A673 (cell line): ENCODE data around the gene CBLL2. TPM values are rescaled to one million over a fixed set of nuclear protein-coding genes. Genes with fewer than 3 reads are reported as not detected.

Experiments
- BruUV-seq: library from RNA; stranded (reverse); fragments of 400-500 nt; replicated peaks from 2 replicates; lab custom pipeline; 2021; lab: Mats Ljungman, UMichigan
- CTCF ChIA-PET: fragments of 300-600 bp; sonication (Branson Sonifier 250); formaldehyde crosslinking; loops from one replicate; lab custom pipeline; 2022; ENCODE audit warnings: antibody characterized with exemption; lab: Charles Lee
- POLR2A ChIA-PET: fragments of 300-600 bp; sonication (Branson Sonifier 250); formaldehyde crosslinking; loops from one replicate; lab custom pipeline; 2022; ENCODE audit warnings: antibody characterized with exemption; ENCODE audit not compliant: low non-redundant PET; lab: Charles Lee
- DNase-seq: peaks from one replicate; pipeline ENCODE4 v3.0.0-alpha.2; 2015; ENCODE audit warnings: low spot score
- H3K27ac ChIP-seq: fragments of 200-600 bp; sonication (generic); 2 replicates; pipeline ENCODE4 v1.5.1; 2016; ENCODE audit warnings: mixed run types, low read depth, mild to moderate bottlenecking, mixed read lengths, antibody characterized with exemption, low read length; ENCODE audit not compliant: poor library complexity, severe bottlenecking
- H3K27me3 ChIP-seq: fragments of 200-600 bp; sonication (generic); replicated peaks from 2 replicates; pipeline ENCODE4 v1.6.1; 2017; ENCODE audit warnings: mixed run types, low read depth, mild to moderate bottlenecking, mixed read lengths, antibody characterized with exemption, low read length; ENCODE audit not compliant: insufficient read depth, poor library complexity
- H3K36me3 ChIP-seq: fragments of 200-600 bp; sonication (generic); 2 replicates; pipeline ENCODE4 v1.6.1; 2016; ENCODE audit warnings: mixed run types, mild to moderate bottlenecking, mixed read lengths, antibody characterized with exemption, low read length; ENCODE audit not compliant: insufficient read depth, poor library complexity, severe bottlenecking
- H3K4me1 ChIP-seq: fragments of 200-600 bp; sonication (generic); 2 replicates; pipeline ENCODE4 v1.6.1; 2017; ENCODE audit warnings: mixed run types, mild to moderate bottlenecking, mixed read lengths, antibody characterized with exemption, low read length; ENCODE audit not compliant: insufficient read depth, poor library complexity, severe bottlenecking
- H3K4me3 ChIP-seq: fragments of 200-600 bp; sonication (generic); 2 replicates; pipeline ENCODE4 v1.5.1; 2016; ENCODE audit warnings: low read depth, mixed run types, mild to moderate bottlenecking, mixed read lengths, low read length; ENCODE audit not compliant: poor library complexity, severe bottlenecking
- H3K9me3 ChIP-seq: fragments of 200-600 bp; sonication (generic); 2 replicates; pipeline ENCODE4 v1.6.1; 2016; ENCODE audit warnings: mixed run types, low read depth, mild to moderate bottlenecking, mixed read lengths, antibody characterized with exemption, low read length; ENCODE audit not compliant: poor library complexity, severe bottlenecking
- CTCF ChIP-seq: fragments of 300-800, 200-600 bp; sonication (generic); conservative IDR thresholded peaks from 2 replicates; pipeline ENCODE4 v1.5.1; 2017; ENCODE audit warnings: low read depth, mild to moderate bottlenecking, antibody characterized with exemption, low read length, moderate library complexity, mixed read lengths
- EZH2 ChIP-seq: fragments of 200-600 bp; sonication (generic); IDR thresholded peaks from 2 replicates; pipeline ENCODE4 v1.6.1; 2017; ENCODE audit warnings: borderline replicate concordance, low read depth, mild to moderate bottlenecking, mixed read lengths, antibody characterized with exemption, low read length; ENCODE audit not compliant: poor library complexity, severe bottlenecking
- intact Hi-C: fragments of 100-400 bp; cut with micrococcal nuclease; formaldehyde crosslinking; loops from one replicate; pipeline ENCODE4 v1.10.0; 2022; ENCODE audit not compliant: unreplicated experiment
- total RNA-seq: library from RNA; stranded (reverse); gene quantifications from 2 replicates; pipeline ENCODE4 v1.2.3, GENCODE V29; 2021

The CBLL2 gene
- total RNA-seq, 1 experiment from 2014 or later, result not detected

- no peaks in the 10 kb centered on the region for H3K27me3 ChIP-seq
- peaks cover 16% of the 10 kb centered on the region for H3K4me1 ChIP-seq
- intact Hi-C loops, result no loop called here
- no peaks in the 10 kb centered on the region for H3K9me3 ChIP-seq
- no peak overlapping the region for H3K27ac ChIP-seq
- H3K4me3 ChIP-seq, result no peak overlapping the region
- no peaks in the 10 kb centered on the region for H3K36me3 ChIP-seq
- CTCF ChIA-PET, result no interaction called here
- POLR2A ChIA-PET, result no interaction called here
- TF ChIP-seq CTCF, result no peak
- no peak for TF ChIP-seq EZH2
- peak; percentile 48 for DNase-seq
- no TSS peak for BruUV-seq
Observed at GRCh38 chrX:22300130-22300529, 27.4 kb downstream of the CBLL2 start.

GRCh38 chrX:22310779-22311178, 38.1 kb downstream of the CBLL2 start:
- ChIA-PET POLR2A (no interaction called here), CTCF (no interaction called here)
- intact Hi-C loops, result no loop called here
- Histone ChIP-seq H3K4me3 (no peak overlapping the region), H3K36me3 (no peaks in the 10 kb centered on the region), H3K9me3 (no peaks in the 10 kb centered on the region), H3K4me1 (no peaks in the 10 kb centered on the region), H3K27me3 (peaks cover 4% of the 10 kb centered on the region), H3K27ac (no peak overlapping the region)
- DNase-seq, result no peak
- BruUV-seq, result no TSS peak
- TF ChIP-seq EZH2 (no peak), CTCF (no peak)

- Histone ChIP-seq H3K36me3 (no peaks in the 10 kb centered on the region), H3K4me1 (no peaks in the 10 kb centered on the region), H3K27me3 (no peaks in the 10 kb centered on the region), H3K4me3 (no peak overlapping the region), H3K9me3 (no peaks in the 10 kb centered on the region), H3K27ac (no peak overlapping the region)
- TF ChIP-seq EZH2 (no peak), CTCF (no peak)
- CTCF ChIA-PET, result no interaction called here
- no TSS peak for BruUV-seq
- intact Hi-C loops, result no loop called here
- DNase-seq, result peak; percentile 56
- POLR2A ChIA-PET, result no interaction called here
Observed at GRCh38 chrX:22313766-22314165, 41.1 kb downstream of the CBLL2 start.
